ENCODE data around the gene SMC1B.
"Not testable (repeated sequence)": the region's sequence is repeated elsewhere in the genome, so short reads cannot be mapped to it uniquely, and the experiment has no call there.

Gene SMC1B

DNA sequence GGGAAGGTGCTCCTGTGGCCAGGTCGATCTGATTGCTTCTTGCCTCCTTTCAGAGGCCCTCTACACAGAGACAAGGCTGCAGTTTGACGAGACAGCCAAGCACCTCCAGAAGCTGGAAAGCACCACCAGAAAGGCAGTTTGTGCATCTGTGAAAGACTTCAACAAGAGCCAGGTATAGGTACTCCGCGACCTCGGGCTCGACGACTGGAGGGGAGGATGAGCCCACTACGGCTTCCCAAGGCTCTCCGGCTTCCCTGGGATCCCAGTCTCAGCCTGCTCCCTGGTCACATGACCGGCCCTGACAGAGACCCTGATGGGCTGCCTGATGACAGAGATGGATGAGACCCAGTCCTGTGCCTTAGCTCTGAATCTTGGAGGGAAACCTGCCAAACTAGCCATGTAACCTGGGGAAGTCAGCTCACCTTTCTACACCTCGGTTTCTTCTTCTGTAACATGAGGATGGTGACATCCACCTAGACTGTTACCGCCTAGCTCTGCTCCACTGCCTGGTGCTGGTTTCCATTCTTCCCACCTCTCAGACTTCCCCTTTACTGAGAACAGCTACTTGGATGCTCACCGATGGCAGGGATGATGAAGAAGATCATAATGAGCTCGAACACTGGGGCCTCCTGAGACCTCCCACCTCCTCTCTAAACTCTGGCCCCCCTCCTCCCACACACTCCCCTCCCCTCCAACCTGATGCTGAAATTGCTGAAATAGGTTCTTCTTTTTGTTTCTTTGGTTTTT is 9.0 kb upstream of the SMC1B start:
- no peak for DNase-seq (ENCODE audit: low read depth in 2 of 2)

- DNase-seq (ENCODE audit: low read depth in 2 of 2): no peak
These were observed 8.1 kb upstream of the SMC1B start for GRCh38 chr22:45421349-45422055.

DNA sequence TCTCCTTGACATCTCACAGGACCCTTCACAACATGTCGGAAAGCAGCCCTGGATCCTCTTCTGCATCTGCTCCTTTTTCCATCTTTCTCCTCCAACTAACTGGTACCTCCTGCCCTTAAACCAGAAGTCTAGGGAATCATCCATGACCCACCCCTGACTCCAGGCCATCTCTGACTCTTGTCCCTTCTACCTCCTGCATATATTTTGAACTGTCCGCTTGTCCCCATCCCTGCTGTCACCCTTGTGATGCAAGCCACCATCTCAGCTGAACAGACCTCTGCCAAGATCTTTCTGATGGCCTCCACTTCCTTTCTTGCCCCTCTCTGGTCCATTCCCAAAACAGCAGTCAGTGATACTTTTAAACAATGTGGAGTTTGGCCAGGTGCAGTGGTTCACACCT is 7.1 kb upstream of the SMC1B start:
- no peak for DNase-seq (ENCODE audit: low read depth in 2 of 2)

DNA sequence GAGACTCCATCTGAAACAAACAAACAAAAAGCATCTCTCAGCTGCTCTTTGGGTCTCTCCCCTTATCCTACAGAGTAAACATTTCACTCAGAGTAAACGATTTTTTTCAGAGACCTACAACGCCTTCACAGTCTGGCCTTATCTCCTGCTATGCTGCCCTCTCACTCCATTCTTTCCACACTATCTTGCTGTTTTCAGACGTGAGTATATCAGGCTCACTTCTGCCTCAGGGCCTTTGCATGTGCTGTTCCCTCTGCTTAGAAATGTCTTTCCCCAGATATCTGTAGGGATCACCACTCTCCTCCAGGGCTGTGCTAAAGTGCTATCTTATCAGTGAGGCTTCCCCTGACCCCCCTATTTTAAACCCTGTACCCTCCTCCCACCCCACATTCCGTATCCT is 6.6 kb upstream of the SMC1B start:
- no peak for DNase-seq (ENCODE audit: low read depth in 2 of 2)

DNA sequence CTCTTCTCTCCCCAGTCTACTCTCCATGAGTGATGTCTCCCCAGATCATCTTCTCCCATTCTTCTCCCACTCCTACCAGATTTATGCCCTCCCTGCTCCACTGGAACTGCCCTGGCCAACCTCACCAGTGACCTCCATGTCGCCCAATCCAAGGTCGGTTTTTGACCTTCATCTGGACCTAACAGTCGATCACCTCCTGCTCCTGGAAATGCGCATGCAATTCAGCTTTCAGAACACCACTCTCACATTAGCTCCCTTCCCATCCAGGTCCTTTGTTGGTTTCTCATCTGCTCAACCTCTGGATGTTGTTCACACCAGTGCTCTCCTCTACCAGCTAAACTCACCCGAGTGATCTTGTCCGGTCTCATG is 5.4 kb upstream of the SMC1B start:
- no peak for DNase-seq (ENCODE audit: low read depth in 2 of 2)

DNA sequence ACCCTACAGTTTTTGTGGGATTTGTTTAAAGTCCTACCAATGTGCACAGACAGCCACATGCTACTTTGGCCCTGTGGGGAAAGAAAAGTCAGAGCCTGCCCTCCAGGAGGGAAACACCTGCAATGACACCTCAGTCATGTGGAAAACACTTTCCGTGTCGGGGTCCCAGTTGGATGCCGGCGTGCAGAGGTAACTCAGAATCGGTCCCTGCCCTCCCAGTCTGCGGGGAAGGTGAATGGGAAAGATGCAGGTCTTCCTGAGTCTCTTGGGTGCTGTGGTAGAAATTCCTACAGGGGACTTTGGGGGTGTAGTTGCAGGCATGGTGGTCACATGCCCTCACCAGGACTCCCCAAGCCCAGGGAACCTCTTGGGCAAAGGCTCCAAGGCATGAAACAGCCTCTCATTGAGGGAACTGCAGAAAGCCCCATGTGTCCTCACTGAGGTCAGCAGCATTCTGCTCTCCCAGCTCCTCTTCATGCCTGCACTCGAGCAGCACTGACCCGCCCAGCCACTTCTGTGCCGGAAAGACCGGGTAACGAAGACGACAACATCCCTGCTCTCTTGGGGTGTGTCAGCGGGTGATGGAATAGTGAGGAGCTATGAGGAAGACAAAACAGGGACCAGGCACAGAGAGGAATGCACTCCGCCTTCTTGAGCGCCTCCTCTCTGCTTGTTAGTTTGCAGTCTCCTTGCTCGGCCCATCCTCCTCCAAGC is 4.8 kb upstream of the SMC1B start:
- no peak for DNase-seq (ENCODE audit: low read depth in 2 of 2)

- DNase-seq (ENCODE audit: low read depth in 2 of 2): no peak
These were observed 409 bp downstream of the SMC1B start for GRCh38 chr22:45413013-45413367.

- no peak for DNase-seq (ENCODE audit: low read depth in 2 of 2)
These were observed 5.6 kb downstream of the SMC1B start for GRCh38 chr22:45407793-45408192.

DNA sequence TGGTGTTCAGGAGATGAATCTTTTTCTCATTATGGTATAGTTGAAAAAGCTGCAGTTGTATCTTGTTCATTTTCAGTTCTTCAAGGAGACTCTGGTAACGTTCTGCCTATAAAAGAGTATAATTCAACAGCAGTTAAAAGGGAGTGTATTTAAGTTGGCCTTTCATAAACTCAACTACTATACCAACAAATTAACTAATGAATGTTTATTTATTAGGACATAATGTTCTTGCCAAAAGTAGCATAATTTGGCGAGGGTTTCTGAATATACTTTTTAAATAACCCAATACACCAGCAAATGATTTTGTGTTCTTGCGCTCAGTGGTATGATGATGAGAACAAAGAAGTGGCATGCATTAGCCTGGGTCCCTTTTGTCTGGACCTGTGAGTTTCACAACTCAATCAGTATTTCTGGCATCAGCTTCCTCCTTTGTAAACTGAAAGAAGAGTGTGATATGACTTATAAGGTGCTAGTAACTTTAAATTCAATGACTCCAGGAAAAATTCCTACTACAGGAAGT is 10.9 kb downstream of the SMC1B start:
- no peak for DNase-seq (ENCODE audit: low read depth in 2 of 2)

GRCh38 chr22:45399712-45400445 is 13.5 kb downstream of the SMC1B start:
- no peak for DNase-seq (ENCODE audit: low read depth in 2 of 2)

DNA sequence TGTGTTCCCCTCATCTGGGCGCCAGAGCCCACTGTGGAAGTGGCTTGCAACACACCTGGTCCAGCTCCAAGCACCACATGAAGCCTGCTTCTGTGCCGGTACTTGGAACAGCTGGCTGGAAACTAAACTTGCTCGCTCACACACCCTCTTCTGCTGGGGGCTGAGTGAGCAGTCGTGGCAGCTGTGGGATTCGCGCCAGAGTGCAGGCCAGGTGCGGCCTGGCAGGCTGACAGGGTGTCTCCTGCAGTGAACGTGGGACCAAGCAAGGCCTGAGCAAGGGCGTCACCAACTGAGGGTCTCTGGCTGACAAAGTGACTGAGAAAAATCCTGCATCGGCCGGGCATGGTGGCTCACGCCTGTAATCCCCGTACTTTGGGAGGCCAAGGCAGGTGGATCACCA is 15.2 kb downstream of the SMC1B start:
- no peak for DNase-seq (ENCODE audit: low read depth in 2 of 2)

GRCh38 chr22:45397806-45398205 is 15.6 kb downstream of the SMC1B start:
- DNase-seq (ENCODE audit: low read depth in 2 of 2): no peak

- DNase-seq (ENCODE audit: low read depth in 2 of 2): no peak
These were observed 23.9 kb downstream of the SMC1B start for GRCh38 chr22:45389546-45389945.

GRCh38 chr22:45381348-45381747 is 32.1 kb downstream of the SMC1B start:
- DNase-seq (ENCODE audit: low read depth in 2 of 2): no peak

DNA sequence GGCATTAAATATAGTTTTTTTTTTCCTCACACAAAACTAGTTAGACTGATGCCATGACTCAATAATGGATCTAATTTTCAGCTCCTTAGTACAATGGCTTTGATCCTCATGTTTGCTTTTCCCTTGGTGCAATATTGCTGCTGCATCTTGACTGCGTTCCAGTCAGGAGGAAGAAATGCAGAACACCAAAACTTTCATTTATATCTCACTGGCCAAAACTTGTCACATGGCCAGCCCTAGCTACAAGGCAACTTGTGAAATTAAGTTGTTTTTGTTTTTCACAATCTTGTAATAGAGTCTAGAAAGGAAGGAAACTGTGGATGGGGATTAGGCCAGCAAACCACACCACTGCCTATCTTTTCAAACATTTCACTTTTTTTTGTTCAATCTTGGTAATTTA is 36.7 kb downstream of the SMC1B start:
- DNase-seq (ENCODE audit: low read depth in 2 of 2): no peak

GRCh38 chr22:45376009-45376408 is 37.4 kb downstream of the SMC1B start:
- DNase-seq (ENCODE audit: low read depth in 2 of 2): no peak

GRCh38 chr22:45373592-45373991 is 39.8 kb downstream of the SMC1B start:
- DNase-seq (ENCODE audit: low read depth in 2 of 2): not testable (repeated sequence)

- no peak for DNase-seq (ENCODE audit: low read depth in 2 of 2)
These were observed 46.7 kb downstream of the SMC1B start for GRCh38 chr22:45366713-45367112.

DNA sequence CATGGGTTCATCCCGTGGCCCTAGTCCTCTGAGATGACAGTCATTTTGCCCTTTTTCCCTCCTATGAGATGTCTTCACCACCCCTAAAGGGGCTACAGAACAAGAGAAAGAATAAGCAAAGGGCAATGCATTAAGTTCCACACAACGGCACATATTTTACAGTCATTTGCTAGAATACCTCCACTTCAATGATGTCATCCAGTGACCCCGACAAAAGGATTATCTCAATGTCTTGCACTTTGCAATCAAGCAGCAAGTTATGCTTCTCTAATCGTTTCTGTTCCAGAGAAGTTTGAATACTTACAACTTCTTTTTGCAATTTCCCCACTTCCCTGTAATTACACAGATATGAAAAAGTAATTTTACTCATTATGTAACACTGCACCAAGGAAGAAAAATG is 53.8 kb downstream of the SMC1B start:
- DNase-seq (ENCODE audit: low read depth in 2 of 2): no peak

GRCh38 chr22:45358127-45358526 is 55.3 kb downstream of the SMC1B start:
- no peak for DNase-seq (ENCODE audit: low read depth in 2 of 2)

DNA sequence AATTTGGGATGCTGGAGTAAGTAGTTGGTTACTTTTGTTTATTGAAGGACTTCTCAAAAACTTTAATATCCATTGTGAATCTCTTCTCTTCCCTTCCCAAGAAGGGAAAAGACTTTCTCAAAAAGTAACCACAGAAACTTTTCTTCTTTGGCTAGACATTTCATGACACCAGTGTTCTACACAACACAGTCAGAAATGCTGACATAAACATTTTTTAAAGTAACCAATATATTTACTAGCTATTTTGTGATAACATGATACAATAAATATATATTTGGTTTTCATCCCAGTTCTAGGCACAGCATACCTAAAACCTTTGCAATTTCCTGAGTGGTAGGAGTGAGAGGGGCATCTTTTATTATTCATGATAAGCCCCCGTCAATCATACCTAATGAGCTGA is 55.9 kb downstream of the SMC1B start:
- no peak for DNase-seq (ENCODE audit: low read depth in 2 of 2)

- no peak for DNase-seq (ENCODE audit: low read depth in 2 of 2)
These were observed 59.6 kb downstream of the SMC1B start for GRCh38 chr22:45353786-45354185.

Measured in stimulated activated CD8-positive, alpha-beta memory T cell treated with anti-CD3 and anti-CD28 coated beads, Interleukin-15, amount 100 ng/mL, for 48 hours (primary cell).